WTC11 (cell line): ENCODE data around the gene SLC24A3. TPM values are rescaled to one million over a fixed set of nuclear protein-coding genes. Genes with fewer than 3 reads are reported as not detected.

Experiments used
- ATAC-seq: fragments of 200-7000 bp; cut with Tn5 transposase; 2 replicates; pipeline ENCODE4 v1.10.0; 2021; ENCODE audit warnings: mild to moderate bottlenecking, moderate library complexity
- CTCF ChIA-PET: fragments of 300-600 bp; sonication (Branson Sonifier 250); formaldehyde crosslinking; loops from one replicate; lab custom pipeline; 2021; ENCODE audit warnings: antibody characterized with exemption; lab: Charles Lee
- POLR2A ChIA-PET: fragments of 350-600 bp; sonication (Branson Sonifier 250); formaldehyde crosslinking; loops from one replicate; lab custom pipeline; 2021; ENCODE audit warnings: antibody characterized with exemption; lab: Charles Lee
- DNase-seq: peaks from one replicate; pipeline ENCODE4 v3.0.0; 2021; ENCODE audit warnings: low spot score
- H3K27ac Mint-ChIP-seq: 2 replicates; pipeline ENCODE4 v1.8.0; 2021; ENCODE audit warnings: mixed read lengths
- H3K27me3 Mint-ChIP-seq: 2 replicates; pipeline ENCODE4 v1.8.0; 2021; ENCODE audit warnings: low read depth, mild to moderate bottlenecking, moderate library complexity, mixed read lengths
- H3K36me3 Mint-ChIP-seq: 2 replicates; pipeline ENCODE4 v1.8.0; 2021; ENCODE audit warnings: mixed read lengths
- H3K4me1 Mint-ChIP-seq: 2 replicates; pipeline ENCODE4 v1.8.0; 2022; ENCODE audit warnings: mixed read lengths
- H3K4me3 Mint-ChIP-seq: 2 replicates; pipeline ENCODE4 v1.8.0; 2021; ENCODE audit warnings: mild to moderate bottlenecking, moderate library complexity, mixed read lengths
- H3K9me3 Mint-ChIP-seq: 2 replicates; pipeline ENCODE4 v1.8.0; 2021; ENCODE audit warnings: mixed read lengths
- CREB1 ChIP-seq: sonication (generic); formaldehyde crosslinking; IDR thresholded peaks from 2 replicates; pipeline ENCODE4 v1.8.0; 2023; ENCODE audit warnings: mild to moderate bottlenecking, missing genetic modification reagents
- ETV6 ChIP-seq: sonication (generic); formaldehyde crosslinking; IDR thresholded peaks from 2 replicates; pipeline ENCODE4 v1.8.1; 2022; ENCODE audit warnings: mild to moderate bottlenecking, missing genetic modification reagents
- FOXK1 ChIP-seq: sonication (generic); formaldehyde crosslinking; IDR thresholded peaks from 2 replicates; pipeline ENCODE4 v1.8.0; 2022; ENCODE audit warnings: mild to moderate bottlenecking, moderate library complexity, missing genetic modification reagents
- GABPB1 ChIP-seq: sonication (generic); formaldehyde crosslinking; IDR thresholded peaks from 2 replicates; pipeline ENCODE4 v1.8.1; 2023; ENCODE audit warnings: mild to moderate bottlenecking, missing genetic modification reagents
- HMGA2 ChIP-seq: fragments of 250-450 bp; sonication (Bioruptor Pico); IDR thresholded peaks from 2 replicates; pipeline ENCODE4 v1.4.0; 2021; ENCODE audit warnings: mild to moderate bottlenecking, moderate library complexity
- IRF2 ChIP-seq: sonication (generic); formaldehyde crosslinking; IDR thresholded peaks from 2 replicates; pipeline ENCODE4 v1.8.0; 2022; ENCODE audit warnings: low read depth, missing genetic modification reagents, borderline replicate concordance
- NFE2L1 ChIP-seq: sonication (generic); formaldehyde crosslinking; IDR thresholded peaks from 2 replicates; pipeline ENCODE4 v1.8.1; 2023; ENCODE audit warnings: missing genetic modification reagents
- NR1H2 ChIP-seq: sonication (generic); formaldehyde crosslinking; IDR thresholded peaks from 2 replicates; pipeline ENCODE4 v1.9.0; 2021; ENCODE audit warnings: mild to moderate bottlenecking, moderate library complexity, missing genetic modification reagents
- NR3C1 ChIP-seq: sonication (generic); formaldehyde crosslinking; conservative IDR thresholded peaks from 2 replicates; pipeline ENCODE4 v1.8.1; 2023; ENCODE audit warnings: low read depth, mild to moderate bottlenecking, missing genetic modification reagents
- PRRX2 ChIP-seq: fragments of 250-450 bp; sonication (Bioruptor Pico); IDR thresholded peaks from 2 replicates; pipeline ENCODE4 v1.8.0; 2021; ENCODE audit warnings: mild to moderate bottlenecking
- RELA ChIP-seq: sonication (generic); formaldehyde crosslinking; IDR thresholded peaks from 2 replicates; pipeline ENCODE4 v1.8.1; 2022; ENCODE audit warnings: missing genetic modification reagents, mild to moderate bottlenecking, borderline replicate concordance
- TCF7 ChIP-seq: sonication (generic); formaldehyde crosslinking; IDR thresholded peaks from 2 replicates; pipeline ENCODE4 v1.8.0; 2022; ENCODE audit warnings: mild to moderate bottlenecking, low read depth, missing genetic modification reagents, moderate library complexity
- TEAD1 ChIP-seq: sonication (generic); formaldehyde crosslinking; IDR thresholded peaks from 2 replicates; pipeline ENCODE4 v1.8.0; 2022; ENCODE audit warnings: mild to moderate bottlenecking, missing genetic modification reagents
- TP53 ChIP-seq: sonication (generic); formaldehyde crosslinking; IDR thresholded peaks from 2 replicates; pipeline ENCODE4 v1.8.1; 2023; ENCODE audit warnings: mild to moderate bottlenecking, missing genetic modification reagents
- ZNF121 ChIP-seq: sonication (generic); formaldehyde crosslinking; IDR thresholded peaks from 2 replicates; pipeline ENCODE4 v1.8.0; 2023; ENCODE audit warnings: missing genetic modification reagents
- ZNF219 ChIP-seq: sonication (generic); formaldehyde crosslinking; IDR thresholded peaks from 2 replicates; pipeline ENCODE4 v1.8.0; 2023; ENCODE audit warnings: missing genetic modification reagents, mild to moderate bottlenecking, borderline replicate concordance
- ZNF317 ChIP-seq: sonication (generic); formaldehyde crosslinking; IDR thresholded peaks from 2 replicates; pipeline ENCODE4 v1.8.1; 2023; ENCODE audit warnings: low read depth, mild to moderate bottlenecking, moderate library complexity, missing genetic modification reagents, borderline replicate concordance
- total RNA-seq: library from RNA; stranded (reverse); gene quantifications from 3 replicates; pipeline ENCODE4 v1.2.3, GENCODE V29; 2021
- TF ChIP-seq, protein P1 (sequence below): fragments of 250-450 bp; sonication (Bioruptor Pico); IDR thresholded peaks from 2 replicates; pipeline ENCODE4 v1.9.0; 2021; ENCODE audit warnings: mild to moderate bottlenecking, borderline replicate concordance
- TF ChIP-seq, protein P2 (sequence below): sonication (generic); formaldehyde crosslinking; IDR thresholded peaks from 2 replicates; pipeline ENCODE4 v1.8.0; 2022; ENCODE audit warnings: mild to moderate bottlenecking, missing genetic modification reagents
- TF ChIP-seq, protein P3 (sequence below): fragments of 250-450 bp; sonication (Bioruptor Pico); IDR thresholded peaks from 2 replicates; pipeline ENCODE4 v1.9.0; 2021; ENCODE audit warnings: mild to moderate bottlenecking
- TF ChIP-seq, protein P4 (sequence below): sonication (generic); formaldehyde crosslinking; IDR thresholded peaks from 2 replicates; pipeline ENCODE4 v1.8.1; 2023; ENCODE audit warnings: mild to moderate bottlenecking, moderate library complexity, missing genetic modification reagents
- TF ChIP-seq, protein P5 (sequence below): sonication (generic); formaldehyde crosslinking; conservative IDR thresholded peaks from 2 replicates; pipeline ENCODE4 v1.8.1; 2023; ENCODE audit warnings: mild to moderate bottlenecking, low read depth, missing genetic modification reagents, moderate library complexity
- TF ChIP-seq, protein P6 (sequence below): sonication (generic); formaldehyde crosslinking; IDR thresholded peaks from 2 replicates; pipeline ENCODE4 v1.8.1; 2022; ENCODE audit warnings: low read depth, mild to moderate bottlenecking, moderate library complexity, missing genetic modification reagents, borderline replicate concordance
- TF ChIP-seq, protein P7 (sequence below): sonication (generic); formaldehyde crosslinking; IDR thresholded peaks from 2 replicates; pipeline ENCODE4 v1.8.0; 2023; ENCODE audit warnings: missing genetic modification reagents

The SLC24A3 gene
- total RNA-seq, 1 experiment from 2014 or later: 5.7 TPM

DNA sequence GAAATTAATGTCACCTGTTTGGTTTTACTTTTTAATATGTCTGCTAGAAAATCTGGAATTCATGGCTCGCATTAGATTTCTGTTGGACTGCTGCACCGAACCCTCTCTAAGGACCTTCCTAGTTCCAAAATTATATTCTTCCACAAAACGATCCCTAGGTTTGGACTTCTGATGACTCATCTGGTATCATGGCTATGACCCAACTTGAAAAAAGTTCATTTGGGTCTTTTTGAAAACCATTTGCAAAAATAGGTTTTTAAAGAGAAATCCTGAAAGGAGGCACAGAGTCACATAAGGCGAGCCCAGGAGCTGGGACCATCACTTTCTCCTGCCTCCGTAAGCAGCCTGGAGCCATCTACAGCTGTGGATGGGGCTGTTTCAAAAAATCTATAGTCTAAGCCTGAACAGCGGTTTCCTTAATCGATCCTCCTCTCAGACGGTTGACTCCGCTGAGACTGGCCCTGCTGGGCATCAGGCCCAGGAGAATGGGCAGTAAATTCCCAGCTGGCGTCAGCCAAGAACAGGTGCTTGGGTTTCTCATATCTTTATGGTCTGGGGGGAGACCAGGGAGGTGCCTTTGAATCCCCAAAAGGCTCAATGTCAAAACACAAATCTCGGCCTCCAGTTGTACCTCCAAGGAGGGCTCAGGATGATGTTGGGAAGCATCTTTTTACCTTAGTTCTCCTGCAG is 44.6 kb downstream of the SLC24A3 start:
- DNase-seq (no peak), ATAC-seq (no peak)
- ChIA-PET CTCF (interaction anchor here (1.5 to 1.6 kb wide), 2 partner anchors 183 to 327 kb away, joined by 3 to 6 read pairs; no protein-coding TSS in a partner anchor), POLR2A (interaction anchor here (0.6 kb wide), 1 partner anchor 747 kb away, joined by 6 read pairs; no protein-coding TSS in a partner anchor)
- H3K9me3 Mint-ChIP-seq: 0 out of 2 replicates have a peak, but pooled peaks cover 4% of the 10 kb centered on the region
- TF ChIP-seq ETV6 (no peak), FOXK1 (CRISPR knock-in tag) (no peak), ZNF317 (CRISPR knock-in tag) (no peak), RELA (CRISPR knock-in tag) (no peak), TCF7 (no peak), NR3C1 (no peak), ZNF121 (CRISPR knock-in tag) (no peak)
- TF ChIP-seq, protein P1, sequence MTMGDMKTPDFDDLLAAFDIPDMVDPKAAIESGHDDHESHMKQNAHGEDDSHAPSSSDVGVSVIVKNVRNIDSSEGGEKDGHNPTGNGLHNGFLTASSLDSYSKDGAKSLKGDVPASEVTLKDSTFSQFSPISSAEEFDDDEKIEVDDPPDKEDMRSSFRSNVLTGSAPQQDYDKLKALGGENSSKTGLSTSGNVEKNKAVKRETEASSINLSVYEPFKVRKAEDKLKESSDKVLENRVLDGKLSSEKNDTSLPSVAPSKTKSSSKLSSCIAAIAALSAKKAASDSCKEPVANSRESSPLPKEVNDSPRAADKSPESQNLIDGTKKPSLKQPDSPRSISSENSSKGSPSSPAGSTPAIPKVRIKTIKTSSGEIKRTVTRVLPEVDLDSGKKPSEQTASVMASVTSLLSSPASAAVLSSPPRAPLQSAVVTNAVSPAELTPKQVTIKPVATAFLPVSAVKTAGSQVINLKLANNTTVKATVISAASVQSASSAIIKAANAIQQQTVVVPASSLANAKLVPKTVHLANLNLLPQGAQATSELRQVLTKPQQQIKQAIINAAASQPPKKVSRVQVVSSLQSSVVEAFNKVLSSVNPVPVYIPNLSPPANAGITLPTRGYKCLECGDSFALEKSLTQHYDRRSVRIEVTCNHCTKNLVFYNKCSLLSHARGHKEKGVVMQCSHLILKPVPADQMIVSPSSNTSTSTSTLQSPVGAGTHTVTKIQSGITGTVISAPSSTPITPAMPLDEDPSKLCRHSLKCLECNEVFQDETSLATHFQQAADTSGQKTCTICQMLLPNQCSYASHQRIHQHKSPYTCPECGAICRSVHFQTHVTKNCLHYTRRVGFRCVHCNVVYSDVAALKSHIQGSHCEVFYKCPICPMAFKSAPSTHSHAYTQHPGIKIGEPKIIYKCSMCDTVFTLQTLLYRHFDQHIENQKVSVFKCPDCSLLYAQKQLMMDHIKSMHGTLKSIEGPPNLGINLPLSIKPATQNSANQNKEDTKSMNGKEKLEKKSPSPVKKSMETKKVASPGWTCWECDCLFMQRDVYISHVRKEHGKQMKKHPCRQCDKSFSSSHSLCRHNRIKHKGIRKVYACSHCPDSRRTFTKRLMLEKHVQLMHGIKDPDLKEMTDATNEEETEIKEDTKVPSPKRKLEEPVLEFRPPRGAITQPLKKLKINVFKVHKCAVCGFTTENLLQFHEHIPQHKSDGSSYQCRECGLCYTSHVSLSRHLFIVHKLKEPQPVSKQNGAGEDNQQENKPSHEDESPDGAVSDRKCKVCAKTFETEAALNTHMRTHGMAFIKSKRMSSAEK (CRISPR knock-in tag): no peak
- TF ChIP-seq, protein P2, sequence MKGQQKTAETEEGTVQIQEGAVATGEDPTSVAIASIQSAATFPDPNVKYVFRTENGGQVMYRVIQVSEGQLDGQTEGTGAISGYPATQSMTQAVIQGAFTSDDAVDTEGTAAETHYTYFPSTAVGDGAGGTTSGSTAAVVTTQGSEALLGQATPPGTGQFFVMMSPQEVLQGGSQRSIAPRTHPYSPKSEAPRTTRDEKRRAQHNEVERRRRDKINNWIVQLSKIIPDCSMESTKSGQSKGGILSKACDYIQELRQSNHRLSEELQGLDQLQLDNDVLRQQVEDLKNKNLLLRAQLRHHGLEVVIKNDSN (CRISPR knock-in tag): no peak
- TF ChIP-seq, protein P3, sequence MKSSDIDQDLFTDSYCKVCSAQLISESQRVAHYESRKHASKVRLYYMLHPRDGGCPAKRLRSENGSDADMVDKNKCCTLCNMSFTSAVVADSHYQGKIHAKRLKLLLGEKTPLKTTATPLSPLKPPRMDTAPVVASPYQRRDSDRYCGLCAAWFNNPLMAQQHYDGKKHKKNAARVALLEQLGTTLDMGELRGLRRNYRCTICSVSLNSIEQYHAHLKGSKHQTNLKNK (CRISPR knock-in tag): no peak
- TF ChIP-seq, protein P4, sequence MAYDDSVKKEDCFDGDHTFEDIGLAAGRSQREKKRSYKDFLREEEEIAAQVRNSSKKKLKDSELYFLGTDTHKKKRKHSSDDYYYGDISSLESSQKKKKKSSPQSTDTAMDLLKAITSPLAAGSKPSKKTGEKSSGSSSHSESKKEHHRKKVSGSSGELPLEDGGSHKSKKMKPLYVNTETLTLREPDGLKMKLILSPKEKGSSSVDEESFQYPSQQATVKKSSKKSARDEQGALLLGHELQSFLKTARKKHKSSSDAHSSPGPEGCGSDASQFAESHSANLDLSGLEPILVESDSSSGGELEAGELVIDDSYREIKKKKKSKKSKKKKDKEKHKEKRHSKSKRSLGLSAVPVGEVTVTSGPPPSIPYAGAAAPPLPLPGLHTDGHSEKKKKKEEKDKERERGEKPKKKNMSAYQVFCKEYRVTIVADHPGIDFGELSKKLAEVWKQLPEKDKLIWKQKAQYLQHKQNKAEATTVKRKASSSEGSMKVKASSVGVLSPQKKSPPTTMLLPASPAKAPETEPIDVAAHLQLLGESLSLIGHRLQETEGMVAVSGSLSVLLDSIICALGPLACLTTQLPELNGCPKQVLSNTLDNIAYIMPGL: no peak
- TF ChIP-seq, protein P5, sequence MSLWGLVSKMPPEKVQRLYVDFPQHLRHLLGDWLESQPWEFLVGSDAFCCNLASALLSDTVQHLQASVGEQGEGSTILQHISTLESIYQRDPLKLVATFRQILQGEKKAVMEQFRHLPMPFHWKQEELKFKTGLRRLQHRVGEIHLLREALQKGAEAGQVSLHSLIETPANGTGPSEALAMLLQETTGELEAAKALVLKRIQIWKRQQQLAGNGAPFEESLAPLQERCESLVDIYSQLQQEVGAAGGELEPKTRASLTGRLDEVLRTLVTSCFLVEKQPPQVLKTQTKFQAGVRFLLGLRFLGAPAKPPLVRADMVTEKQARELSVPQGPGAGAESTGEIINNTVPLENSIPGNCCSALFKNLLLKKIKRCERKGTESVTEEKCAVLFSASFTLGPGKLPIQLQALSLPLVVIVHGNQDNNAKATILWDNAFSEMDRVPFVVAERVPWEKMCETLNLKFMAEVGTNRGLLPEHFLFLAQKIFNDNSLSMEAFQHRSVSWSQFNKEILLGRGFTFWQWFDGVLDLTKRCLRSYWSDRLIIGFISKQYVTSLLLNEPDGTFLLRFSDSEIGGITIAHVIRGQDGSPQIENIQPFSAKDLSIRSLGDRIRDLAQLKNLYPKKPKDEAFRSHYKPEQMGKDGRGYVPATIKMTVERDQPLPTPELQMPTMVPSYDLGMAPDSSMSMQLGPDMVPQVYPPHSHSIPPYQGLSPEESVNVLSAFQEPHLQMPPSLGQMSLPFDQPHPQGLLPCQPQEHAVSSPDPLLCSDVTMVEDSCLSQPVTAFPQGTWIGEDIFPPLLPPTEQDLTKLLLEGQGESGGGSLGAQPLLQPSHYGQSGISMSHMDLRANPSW (CRISPR knock-in tag): no peak
- H3K4me3 Mint-ChIP-seq: no peak overlapping the region
- no peaks in the 10 kb centered on the region for H3K36me3 Mint-ChIP-seq
- peaks cover 13% of the 10 kb centered on the region for H3K4me1 Mint-ChIP-seq
- no peaks in the 10 kb centered on the region for H3K27me3 Mint-ChIP-seq
- H3K27ac Mint-ChIP-seq: no peak overlapping the region

DNA sequence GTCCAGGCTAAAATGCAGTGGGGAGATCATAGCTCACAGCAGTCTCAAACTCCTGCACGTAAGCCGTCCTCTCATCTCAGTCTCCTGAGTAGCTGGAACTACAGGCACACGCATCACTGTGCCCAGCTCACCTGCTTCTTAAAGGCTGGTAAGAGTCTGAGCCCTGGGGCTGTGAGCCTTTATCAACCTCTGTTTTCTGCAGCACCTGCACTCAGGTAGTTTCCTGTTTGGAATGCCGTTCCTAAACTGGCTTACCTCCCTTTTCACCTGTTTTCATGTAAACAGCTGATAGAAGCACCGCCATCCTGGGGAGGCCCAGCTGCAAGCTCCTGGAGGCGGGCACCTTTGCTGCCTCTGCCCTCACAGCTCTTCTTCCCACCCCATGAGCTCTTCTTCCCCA is 45.4 kb downstream of the SLC24A3 start:
- peak; percentile 43 for ATAC-seq
- no peak for DNase-seq
- POLR2A ChIA-PET: no interaction called here
- H3K4me3 Mint-ChIP-seq: no peak overlapping the region
- no peaks in the 10 kb centered on the region for H3K36me3 Mint-ChIP-seq
- H3K4me1 Mint-ChIP-seq: peaks cover 11% of the 10 kb centered on the region
- H3K27ac Mint-ChIP-seq: peak overlapping the region; percentile 86
- H3K27me3 Mint-ChIP-seq: no peaks in the 10 kb centered on the region
- CTCF ChIA-PET: interaction anchor here (1.6 kb wide), 1 partner anchor 326 kb away, joined by 6 read pairs; no protein-coding TSS in a partner anchor
- H3K9me3 Mint-ChIP-seq: 0 out of 2 replicates have a peak, but pooled peaks cover 4% of the 10 kb centered on the region
- no peak for TF ChIP-seq IRF2 (CRISPR knock-in tag)
- TF ChIP-seq ZNF219 (CRISPR knock-in tag): no peak
- no peak for TF ChIP-seq PRRX2 (CRISPR knock-in tag)
- TF ChIP-seq, protein P6, sequence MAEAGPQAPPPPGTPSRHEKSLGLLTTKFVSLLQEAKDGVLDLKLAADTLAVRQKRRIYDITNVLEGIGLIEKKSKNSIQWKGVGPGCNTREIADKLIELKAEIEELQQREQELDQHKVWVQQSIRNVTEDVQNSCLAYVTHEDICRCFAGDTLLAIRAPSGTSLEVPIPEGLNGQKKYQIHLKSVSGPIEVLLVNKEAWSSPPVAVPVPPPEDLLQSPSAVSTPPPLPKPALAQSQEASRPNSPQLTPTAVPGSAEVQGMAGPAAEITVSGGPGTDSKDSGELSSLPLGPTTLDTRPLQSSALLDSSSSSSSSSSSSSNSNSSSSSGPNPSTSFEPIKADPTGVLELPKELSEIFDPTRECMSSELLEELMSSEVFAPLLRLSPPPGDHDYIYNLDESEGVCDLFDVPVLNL: no peak
- no peak for TF ChIP-seq NR1H2
- no peak for TF ChIP-seq HMGA2 (CRISPR knock-in tag)
- TF ChIP-seq, protein P7, sequence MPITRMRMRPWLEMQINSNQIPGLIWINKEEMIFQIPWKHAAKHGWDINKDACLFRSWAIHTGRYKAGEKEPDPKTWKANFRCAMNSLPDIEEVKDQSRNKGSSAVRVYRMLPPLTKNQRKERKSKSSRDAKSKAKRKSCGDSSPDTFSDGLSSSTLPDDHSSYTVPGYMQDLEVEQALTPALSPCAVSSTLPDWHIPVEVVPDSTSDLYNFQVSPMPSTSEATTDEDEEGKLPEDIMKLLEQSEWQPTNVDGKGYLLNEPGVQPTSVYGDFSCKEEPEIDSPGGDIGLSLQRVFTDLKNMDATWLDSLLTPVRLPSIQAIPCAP (CRISPR knock-in tag): no peak
- TF ChIP-seq GABPB1 (CRISPR knock-in tag): no peak
- no peak for TF ChIP-seq TEAD1 (CRISPR knock-in tag)
- TF ChIP-seq NFE2L1 (CRISPR knock-in tag): no peak
- no peak for TF ChIP-seq TP53 (CRISPR knock-in tag)
- TF ChIP-seq CREB1: no peak
